BLaER1 (cell line): ENCODE measurements around the gene SIAH3.

Experiments
- H3K27ac ChIP-seq: shearing (Covaris generic); formaldehyde crosslinking; 2 replicates; pipeline ENCODE4 v1.8.1; 2022
- H3K27me3 ChIP-seq: shearing (Covaris generic); formaldehyde crosslinking; 2 replicates; pipeline ENCODE4 v1.8.1; 2022
- H3K36me3 ChIP-seq: shearing (Covaris generic); formaldehyde crosslinking; 2 replicates; pipeline ENCODE4 v1.8.1; 2022
- H3K4me1 ChIP-seq: shearing (Covaris generic); formaldehyde crosslinking; 2 replicates; pipeline ENCODE4 v1.8.1; 2022
- H3K4me2 ChIP-seq: shearing (Covaris generic); formaldehyde crosslinking; 2 replicates; pipeline ENCODE4 v1.8.1; 2022
- H3K4me3 ChIP-seq: shearing (Covaris generic); formaldehyde crosslinking; 2 replicates; pipeline ENCODE4 v1.8.1; 2022
- H3K9ac ChIP-seq: shearing (Covaris generic); formaldehyde crosslinking; 2 replicates; pipeline ENCODE4 v1.8.1; 2022
- H3K9me3 ChIP-seq: shearing (Covaris generic); formaldehyde crosslinking; 2 replicates; pipeline ENCODE4 v1.8.1; 2022
- H4K20me1 ChIP-seq: shearing (Covaris generic); formaldehyde crosslinking; 2 replicates; pipeline ENCODE4 v1.8.1; 2022
- Cebpa-rat ChIP-seq: shearing (Covaris generic); IDR thresholded peaks from 2 replicates; pipeline ENCODE4 v1.8.1; 2022

Gene SIAH3

GRCh38 chr13:45748941-45749759 is 102.4 kb downstream of the SIAH3 start:
- H3K9ac ChIP-seq = no peak overlapping the region
- H3K4me1 ChIP-seq = no peaks in the 10 kb centered on the region
- H3K36me3 ChIP-seq = no peaks in the 10 kb centered on the region
- H3K9me3 ChIP-seq = peaks cover 3% of the 10 kb centered on the region; the same call in 1 of the 2 replicates
- no peak overlapping the region for H3K27ac ChIP-seq
- H3K4me3 ChIP-seq = no peak overlapping the region
- H3K4me2 ChIP-seq = no peak overlapping the region
- no peaks in the 10 kb centered on the region for H3K27me3 ChIP-seq
- no peak for TF ChIP-seq Cebpa-rat
- H4K20me1 ChIP-seq = no peaks in the 10 kb centered on the region

GRCh38 chr13:45747071-45747470 is 104.5 kb downstream of the SIAH3 start:
- no peaks in the 10 kb centered on the region for H3K27me3 ChIP-seq
- no peak overlapping the region for H3K4me2 ChIP-seq

GRCh38 chr13:45744979-45745378 is 106.6 kb downstream of the SIAH3 start:
- Histone ChIP-seq H3K9me3 (no peaks in the 10 kb centered on the region), H3K4me2 (no peak overlapping the region), H3K4me3 (no peak overlapping the region), H3K27ac (no peak overlapping the region), H3K4me1 (no peaks in the 10 kb centered on the region), H3K9ac (no peak overlapping the region), H3K36me3 (no peaks in the 10 kb centered on the region), H3K27me3 (no peaks in the 10 kb centered on the region), H4K20me1 (no peaks in the 10 kb centered on the region)
- TF ChIP-seq Cebpa-rat = no peak

More at GRCh38 chr13:45747071-45747470, 104.5 kb downstream of the SIAH3 start:
- no peaks in the 10 kb centered on the region for H4K20me1 ChIP-seq
- H3K4me3 ChIP-seq = no peak overlapping the region
- H3K9me3 ChIP-seq = peaks cover 2% of the 10 kb centered on the region; the same call in 1 of the 2 replicates
- no peaks in the 10 kb centered on the region for H3K4me1 ChIP-seq
- H3K9ac ChIP-seq = no peak overlapping the region
- no peak overlapping the region for H3K27ac ChIP-seq
- no peaks in the 10 kb centered on the region for H3K36me3 ChIP-seq
- TF ChIP-seq Cebpa-rat = no peak

DNA sequence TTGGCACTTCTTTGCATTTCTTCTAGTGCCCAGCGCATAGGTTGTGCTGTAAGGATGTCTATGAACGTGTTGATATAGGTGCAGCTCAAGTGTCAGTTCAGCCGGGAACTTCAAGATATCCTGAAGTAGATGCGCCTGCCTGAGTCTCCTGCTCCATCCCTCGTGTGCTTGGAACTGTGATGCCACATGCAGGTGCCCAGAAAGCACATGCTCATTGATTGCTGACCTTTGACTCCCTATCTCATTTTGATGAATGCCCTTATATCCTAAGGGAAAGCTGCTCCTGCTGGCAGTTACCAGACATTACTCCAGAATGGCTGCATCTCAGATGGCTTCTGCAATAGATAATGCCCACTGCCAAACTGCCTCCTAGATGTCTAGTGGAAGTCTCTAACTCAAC is 108.6 kb downstream of the SIAH3 start:
- Histone ChIP-seq H4K20me1 (no peaks in the 10 kb centered on the region), H3K4me3 (no peak overlapping the region), H3K27ac (no peak overlapping the region), H3K4me2 (no peak overlapping the region), H3K9me3 (no peaks in the 10 kb centered on the region), H3K27me3 (no peaks in the 10 kb centered on the region), H3K4me1 (no peaks in the 10 kb centered on the region), H3K9ac (no peak overlapping the region), H3K36me3 (no peaks in the 10 kb centered on the region)
- no peak for TF ChIP-seq Cebpa-rat

DNA sequence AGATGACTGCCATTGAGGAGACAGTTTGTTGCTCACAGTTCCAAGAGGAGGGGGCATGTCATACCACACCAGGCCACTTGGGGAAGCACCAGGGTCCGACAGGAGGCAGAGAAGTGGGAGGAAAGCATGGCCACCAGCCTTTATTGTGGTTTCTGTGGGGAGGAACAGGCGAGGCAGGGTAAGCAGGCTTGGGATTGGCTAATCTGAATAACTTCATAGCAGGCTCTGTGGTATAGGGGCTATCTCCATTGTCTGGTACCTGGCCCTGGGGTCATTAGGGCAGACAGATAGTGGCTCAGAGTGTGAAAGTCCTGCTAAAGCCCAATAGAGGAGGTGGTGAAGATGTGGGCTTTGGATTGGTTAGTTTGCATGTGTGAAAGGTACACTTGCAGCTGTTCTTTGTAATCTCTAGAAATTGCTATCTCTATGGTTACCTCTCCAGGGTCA is 114.0 kb downstream of the SIAH3 start:
- H3K9me3 ChIP-seq = peaks cover 3% of the 10 kb centered on the region; the same call in 1 of the 2 replicates
- H3K9ac ChIP-seq = no peak overlapping the region
- H3K4me3 ChIP-seq = no peak overlapping the region
- TF ChIP-seq Cebpa-rat = no peak
- no peaks in the 10 kb centered on the region for H4K20me1 ChIP-seq
- H3K27ac ChIP-seq = no peak overlapping the region
- H3K4me2 ChIP-seq = no peak overlapping the region
- no peaks in the 10 kb centered on the region for H3K27me3 ChIP-seq
- no peaks in the 10 kb centered on the region for H3K4me1 ChIP-seq
- no peaks in the 10 kb centered on the region for H3K36me3 ChIP-seq

- H4K20me1 ChIP-seq = no peaks in the 10 kb centered on the region
- H3K4me1 ChIP-seq = peaks cover 4% of the 10 kb centered on the region; the same call in 1 of the 2 replicates
- H3K9ac ChIP-seq = no peak overlapping the region
- no peaks in the 10 kb centered on the region for H3K27me3 ChIP-seq
- no peak for TF ChIP-seq Cebpa-rat
- no peaks in the 10 kb centered on the region for H3K36me3 ChIP-seq
- peaks cover 3% of the 10 kb centered on the region; the same call in 1 of the 2 replicates for H3K9me3 ChIP-seq
- H3K4me3 ChIP-seq = no peak overlapping the region
- H3K4me2 ChIP-seq = no peak overlapping the region
- H3K27ac ChIP-seq = no peak overlapping the region
Measured at GRCh38 chr13:45733361-45733760, 118.2 kb downstream of the SIAH3 start.

GRCh38 chr13:45732916-45733315 is 118.6 kb downstream of the SIAH3 start:
- H3K9ac ChIP-seq = no peak overlapping the region
- no peaks in the 10 kb centered on the region for H3K36me3 ChIP-seq
- H3K27me3 ChIP-seq = no peaks in the 10 kb centered on the region
- H3K27ac ChIP-seq = no peak overlapping the region
- no peak overlapping the region for H3K4me2 ChIP-seq
- no peak overlapping the region for H3K4me3 ChIP-seq
- no peak for TF ChIP-seq Cebpa-rat
- peaks cover 3% of the 10 kb centered on the region; the same call in 1 of the 2 replicates for H3K9me3 ChIP-seq
- peaks cover 4% of the 10 kb centered on the region; the same call in 1 of the 2 replicates for H3K4me1 ChIP-seq
- H4K20me1 ChIP-seq = no peaks in the 10 kb centered on the region

GRCh38 chr13:45731455-45731854 is 120.1 kb downstream of the SIAH3 start:
- H3K27ac ChIP-seq = no peak overlapping the region
- no peak overlapping the region for H3K4me2 ChIP-seq
- H3K4me3 ChIP-seq = no peak overlapping the region
- no peaks in the 10 kb centered on the region for H4K20me1 ChIP-seq
- TF ChIP-seq Cebpa-rat = no peak
- H3K9ac ChIP-seq = no peak overlapping the region
- no peaks in the 10 kb centered on the region for H3K27me3 ChIP-seq
- peaks cover under 1% of the 10 kb centered on the region; the same call in 1 of the 2 replicates for H3K9me3 ChIP-seq
- peaks cover 4% of the 10 kb centered on the region; the same call in 1 of the 2 replicates for H3K4me1 ChIP-seq
- no peaks in the 10 kb centered on the region for H3K36me3 ChIP-seq

DNA sequence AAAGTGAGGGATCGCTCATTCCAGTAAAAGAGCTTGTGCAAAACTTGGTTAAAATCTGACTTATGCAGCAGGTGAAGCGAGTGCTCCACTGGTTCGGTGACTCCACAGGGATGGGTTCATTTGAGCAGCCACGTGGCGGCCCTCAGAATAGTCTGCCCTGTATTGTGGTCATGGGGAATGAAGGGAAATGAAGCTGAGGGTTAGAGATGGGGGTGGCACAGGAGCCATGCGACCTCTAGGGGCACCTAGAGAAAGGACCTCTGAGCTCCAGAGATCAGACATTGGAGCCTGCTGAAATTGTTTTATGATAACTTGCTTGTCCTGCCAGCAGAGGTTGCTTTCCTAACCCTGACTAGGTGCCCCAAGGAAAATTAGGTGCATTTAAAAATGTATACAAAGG is 122.8 kb downstream of the SIAH3 start:
- H3K9me3 ChIP-seq = no peaks in the 10 kb centered on the region
- TF ChIP-seq Cebpa-rat = no peak
- no peaks in the 10 kb centered on the region for H4K20me1 ChIP-seq
- H3K4me2 ChIP-seq = no peak overlapping the region
- no peak overlapping the region for H3K9ac ChIP-seq
- H3K4me3 ChIP-seq = no peak overlapping the region
- H3K4me1 ChIP-seq = peaks cover 4% of the 10 kb centered on the region; the same call in 1 of the 2 replicates
- H3K27ac ChIP-seq = no peak overlapping the region
- H3K36me3 ChIP-seq = no peaks in the 10 kb centered on the region
- no peaks in the 10 kb centered on the region for H3K27me3 ChIP-seq
